OCI-LY1 (cell line): ENCODE data around the gene CA5A.
"Not testable (repeated sequence)": the region's sequence is repeated elsewhere in the genome, so short reads cannot be mapped to it uniquely, and the experiment has no call there.

Source experiments
- CTCF ChIP-seq: fragments of 200-600 bp; sonication (generic), shearing (Covaris generic); IDR thresholded peaks from 2 replicates; pipeline ENCODE4 v1.5.1; 2017; ENCODE audit warnings: mild to moderate bottlenecking, antibody characterized with exemption, low read length, moderate library complexity, mixed read lengths
- EZH2 ChIP-seq: fragments of 200-600 bp; sonication (generic), shearing (Covaris generic); IDR thresholded peaks from 2 replicates; pipeline ENCODE4 v1.8.0; 2017; ENCODE audit warnings: borderline replicate concordance, mixed run types, mild to moderate bottlenecking, antibody characterized with exemption, low read length, moderate library complexity, mixed read lengths

GRCh38 chr16:87885371-87885967, 50.9 kb downstream of the CA5A start:
- not testable (repeated sequence) for TF ChIP-seq CTCF, EZH2
